Measurements from ENCODE around the gene MLXIPL. TPM values are rescaled to one million over a fixed set of nuclear protein-coding genes. Genes with fewer than 3 reads are reported as not detected.
A peak's percentile ranks its signal among the peaks of the same experiment; 100 is the strongest.
"Not testable (repeated sequence)": the region's sequence is repeated elsewhere in the genome, so short reads cannot be mapped to it uniquely, and the experiment has no call there.

Gene MLXIPL
- polyA plus RNA-seq, 3 donors: 0.15 to 0.24 TPM; not detected in 1

- Mint-ChIP-seq H3K4me1 (peaks cover 21% of the 10 kb centered on the region), H3K27me3 (ENCODE audit: low read depth in 3 of 3) (peaks cover 3 to 4% (median 3%) of the 10 kb centered on the region in 3 donors), H3K36me3 (peaks cover 37 to 48% of the 10 kb centered on the region in 2 donors), H3K27ac (no peak overlapping the region), H3K9me3 (no peaks in the 10 kb centered on the region), H3K4me3 (no peak overlapping the region)
- no peak overlapping the region for H3K4me3 ChIP-seq (replicated peaks in 1 of 3; ENCODE audit: low read depth in 2 of 3, low read length in 3 of 3)
- no peaks in the 10 kb centered on the region for H3K27me3 ChIP-seq (ENCODE audit: control insufficient read depth in 2 of 2, insufficient read depth in 2 of 2, low read length in 2 of 2)
- no peak for TF ChIP-seq CTCF (IDR thresholded peaks at IDR 0.05)
- no peaks in the 10 kb centered on the region for H3K9me3 ChIP-seq (replicated peaks in 1 of 2; ENCODE audit: control insufficient read depth in 1 of 2, insufficient read depth in 1 of 2, low read length in 2 of 2)
- intact Hi-C loops (cut with micrococcal nuclease): no loop called here
- peaks cover 2% of the 10 kb centered on the region for H3K79me2 ChIP-seq (ENCODE audit: insufficient read depth, low read length)
- no peak overlapping the region for H3K4me2 ChIP-seq (replicated peaks; ENCODE audit: extremely low read depth, low read length, poor library complexity, severe bottlenecking)
- DNase-seq: no peak
- peaks cover 6% of the 10 kb centered on the region for H4K20me1 ChIP-seq (ENCODE audit: insufficient read depth, low read length)
- WGBS (ENCODE audit: insufficient coverage): 62% methylated on average over 5 of the region's 12 CpGs
- H2AFZ ChIP-seq (ENCODE audit: insufficient read depth, low read depth, low read length, poor library complexity, severe bottlenecking): no peak overlapping the region
- peaks cover 36 to 44% of the 10 kb centered on the region in 2 donors for H3K36me3 ChIP-seq (replicated peaks in 1 of 2; ENCODE audit: control insufficient read depth in 1 of 2, insufficient read depth in 2 of 2, low read length in 2 of 2)
- H3K4me1 ChIP-seq (ENCODE audit: control insufficient read depth in 1 of 2, insufficient read depth in 2 of 2, low read length in 2 of 2): peaks cover 7 to 13% of the 10 kb centered on the region in 2 donors
- H3K27ac ChIP-seq (ENCODE audit: low read depth in 1 of 2, low read length in 2 of 2): no peak overlapping the region
- no peak overlapping the region for H3K9ac ChIP-seq (ENCODE audit: insufficient read depth, low read length, poor library complexity, severe bottlenecking)
These were observed 56.3 kb downstream of the MLXIPL start for GRCh38 chr7:73567846-73568685.

GRCh38 chr7:73567140-73567539 is 57.2 kb downstream of the MLXIPL start:
- peaks cover 27 to 39% of the 10 kb centered on the region in 2 donors for H3K36me3 Mint-ChIP-seq
- no peak overlapping the region for H3K9ac ChIP-seq (ENCODE audit: insufficient read depth, low read length, poor library complexity, severe bottlenecking)
- H4K20me1 ChIP-seq (ENCODE audit: insufficient read depth, low read length): no peaks in the 10 kb centered on the region
- H3K4me2 ChIP-seq (replicated peaks; ENCODE audit: extremely low read depth, low read length, poor library complexity, severe bottlenecking): no peak overlapping the region
- H2AFZ ChIP-seq (ENCODE audit: insufficient read depth, low read depth, low read length, poor library complexity, severe bottlenecking): no peak overlapping the region
- no peak overlapping the region for H3K4me3 Mint-ChIP-seq
- intact Hi-C loops (cut with micrococcal nuclease): no loop called here
- no peaks in the 10 kb centered on the region for H3K79me2 ChIP-seq (ENCODE audit: insufficient read depth, low read length)
- H3K27me3 Mint-ChIP-seq (ENCODE audit: low read depth in 3 of 3): peaks cover 2 to 4% (median 3%) of the 10 kb centered on the region in 3 donors
- no peak overlapping the region for H3K27ac ChIP-seq (ENCODE audit: low read depth in 1 of 2, low read length in 2 of 2)
- peaks cover 26 to 34% of the 10 kb centered on the region in 2 donors for H3K36me3 ChIP-seq (replicated peaks in 1 of 2; ENCODE audit: control insufficient read depth in 1 of 2, insufficient read depth in 2 of 2, low read length in 2 of 2)
- H3K9me3 ChIP-seq (replicated peaks in 1 of 2; ENCODE audit: control insufficient read depth in 1 of 2, insufficient read depth in 1 of 2, low read length in 2 of 2): no peaks in the 10 kb centered on the region
- no peaks in the 10 kb centered on the region for H3K27me3 ChIP-seq (ENCODE audit: control insufficient read depth in 2 of 2, insufficient read depth in 2 of 2, low read length in 2 of 2)
- WGBS (ENCODE audit: insufficient coverage): no CpG with 5 or more reads among the region's 4 CpGs
- H3K4me1 Mint-ChIP-seq: peaks cover 23% of the 10 kb centered on the region
- TF ChIP-seq CTCF (IDR thresholded peaks at IDR 0.05): no peak
- peaks cover 7 to 13% of the 10 kb centered on the region in 2 donors for H3K4me1 ChIP-seq (ENCODE audit: control insufficient read depth in 1 of 2, insufficient read depth in 2 of 2, low read length in 2 of 2)
- H3K27ac Mint-ChIP-seq: no peak overlapping the region
- H3K9me3 Mint-ChIP-seq: no peaks in the 10 kb centered on the region
- no peak overlapping the region for H3K4me3 ChIP-seq (replicated peaks in 1 of 3; ENCODE audit: low read depth in 2 of 3, low read length in 3 of 3)
- no peak for DNase-seq

GRCh38 chr7:73566431-73566830 is 57.9 kb downstream of the MLXIPL start:
- H2AFZ ChIP-seq (ENCODE audit: insufficient read depth, low read depth, low read length, poor library complexity, severe bottlenecking): peak overlapping the region; percentile 85
- H3K4me3 ChIP-seq (replicated peaks in 1 of 3; ENCODE audit: low read depth in 2 of 3, low read length in 3 of 3): peak overlapping the region; percentile 52 to 90 (median 80)
- DNase-seq; H3K27me3 ChIP-seq (ENCODE audit: control insufficient read depth in 2 of 2, insufficient read depth in 2 of 2, low read length in 2 of 2); H4K20me1 ChIP-seq (ENCODE audit: insufficient read depth, low read length); intact Hi-C loops (cut with micrococcal nuclease); H3K9me3 ChIP-seq (replicated peaks in 1 of 2; ENCODE audit: control insufficient read depth in 1 of 2, insufficient read depth in 1 of 2, low read length in 2 of 2); H3K79me2 ChIP-seq (ENCODE audit: insufficient read depth, low read length); H3K9me3 Mint-ChIP-seq; H3K27me3 Mint-ChIP-seq (ENCODE audit: low read depth in 3 of 3): not testable (repeated sequence)
- peak overlapping the region in 1 of 2 donors; percentile 69 for H3K27ac ChIP-seq (ENCODE audit: low read depth in 1 of 2, low read length in 2 of 2)
- H3K4me1 ChIP-seq (ENCODE audit: control insufficient read depth in 1 of 2, insufficient read depth in 2 of 2, low read length in 2 of 2): peaks cover 7 to 13% of the 10 kb centered on the region in 2 donors
- peak overlapping the region; percentile 75 to 90 for H3K4me3 Mint-ChIP-seq
- H3K9ac ChIP-seq (ENCODE audit: insufficient read depth, low read length, poor library complexity, severe bottlenecking): peak overlapping the region; percentile 38
- peaks cover 21 to 27% of the 10 kb centered on the region in 2 donors for H3K36me3 ChIP-seq (replicated peaks in 1 of 2; ENCODE audit: control insufficient read depth in 1 of 2, insufficient read depth in 2 of 2, low read length in 2 of 2)
- H3K4me2 ChIP-seq (replicated peaks; ENCODE audit: extremely low read depth, low read length, poor library complexity, severe bottlenecking): peak overlapping the region; percentile 83
- peaks cover 22 to 32% of the 10 kb centered on the region in 2 donors for H3K36me3 Mint-ChIP-seq
- peak overlapping the region in 3 of 7 donors; percentile 43 to 60 (median 46) for H3K27ac Mint-ChIP-seq
- peaks cover 23% of the 10 kb centered on the region for H3K4me1 Mint-ChIP-seq

Measured in CD14-positive monocyte (primary cell).